Pulmonary artery endothelial cell (primary cell): ENCODE data around the gene DPEP3. TPM values are rescaled to one million over a fixed set of nuclear protein-coding genes. Genes with fewer than 3 reads are reported as not detected.

Experiments
- DNase-seq: peaks from one replicate; pipeline ENCODE4 v3.0.0-alpha.2; 2011; ENCODE audit warnings: low read depth, low spot score
- total RNA-seq: library from RNA; depleted of rRNA; stranded (reverse); fragments of >200 nt; gene quantifications from 2 replicates; pipeline ENCODE4 v1.2.3, GENCODE V29; 2014

The DPEP3 gene
- total RNA-seq, 1 donor from 2014 or later: not detected

DNA sequence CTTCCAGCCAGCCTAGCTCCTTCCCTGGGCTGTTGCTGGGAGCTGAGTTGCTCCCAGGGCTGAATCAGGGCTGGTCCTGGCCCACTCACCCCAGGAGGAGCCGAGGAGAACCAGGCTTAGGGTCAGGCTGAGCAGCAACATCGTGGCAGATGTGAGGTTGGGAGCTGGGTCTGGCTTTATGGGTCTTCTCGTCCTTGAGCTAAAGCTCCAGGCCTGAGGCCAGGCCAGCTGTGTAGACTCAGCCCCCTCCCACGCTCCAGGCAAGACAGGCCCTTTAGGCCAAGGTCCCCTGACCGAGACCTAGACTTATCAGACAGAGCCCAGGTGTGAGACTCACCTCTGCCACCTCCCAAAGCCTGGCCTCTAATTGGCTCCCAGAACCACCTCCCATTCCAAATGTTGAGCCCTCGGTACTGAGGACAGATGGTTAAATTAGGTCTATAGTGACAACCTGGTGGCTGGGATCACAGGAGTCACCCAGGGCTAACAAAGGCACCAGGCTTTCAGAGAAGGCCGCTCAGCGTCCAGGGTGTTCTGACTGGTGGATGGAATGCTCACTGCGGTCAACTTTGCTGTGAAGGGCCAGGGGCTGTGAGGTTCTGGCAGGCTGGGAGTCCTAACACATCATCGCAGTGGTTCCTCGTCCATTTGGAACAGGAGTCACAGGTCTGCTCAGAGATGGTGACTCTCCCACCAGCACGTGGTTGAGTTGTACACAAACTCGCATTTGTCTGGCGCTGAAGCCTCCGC lies 48.4 kb downstream of the DPEP3 start, which contains the start of gene CTRL:
Gene CTRL (minus strand): TSS at position 151 of the 750 bp plus-strand sequence. CDS start 10 bp downstream, at position 141.
- no peak for DNase-seq

DNA sequence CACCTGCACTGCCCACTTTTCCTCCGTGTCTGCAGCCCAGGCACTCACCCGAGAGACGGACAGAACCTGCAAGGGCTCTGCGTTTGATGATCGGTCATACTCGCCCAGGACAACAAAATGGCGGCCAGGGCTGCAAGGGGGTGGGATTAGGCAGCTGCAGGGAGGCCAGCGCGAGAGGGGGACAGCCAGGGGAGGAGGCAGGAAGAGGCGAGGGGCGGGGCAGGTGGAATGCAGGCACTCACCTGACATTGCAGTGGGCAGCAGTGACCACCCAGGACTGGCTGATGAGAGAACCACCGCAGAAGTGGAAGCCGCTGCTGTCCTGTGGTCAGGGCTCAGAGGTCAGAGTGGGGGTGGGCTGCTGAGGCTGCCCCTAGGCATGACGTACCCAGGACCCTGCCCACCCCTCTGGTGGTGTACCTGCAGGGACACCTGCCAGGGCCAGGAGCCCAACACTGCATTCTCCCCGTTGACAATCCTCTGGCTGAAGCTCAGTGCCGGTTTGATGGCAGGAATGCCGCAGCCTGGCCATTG lies 49.6 kb downstream of the DPEP3 start:
- no peak for DNase-seq

DNA sequence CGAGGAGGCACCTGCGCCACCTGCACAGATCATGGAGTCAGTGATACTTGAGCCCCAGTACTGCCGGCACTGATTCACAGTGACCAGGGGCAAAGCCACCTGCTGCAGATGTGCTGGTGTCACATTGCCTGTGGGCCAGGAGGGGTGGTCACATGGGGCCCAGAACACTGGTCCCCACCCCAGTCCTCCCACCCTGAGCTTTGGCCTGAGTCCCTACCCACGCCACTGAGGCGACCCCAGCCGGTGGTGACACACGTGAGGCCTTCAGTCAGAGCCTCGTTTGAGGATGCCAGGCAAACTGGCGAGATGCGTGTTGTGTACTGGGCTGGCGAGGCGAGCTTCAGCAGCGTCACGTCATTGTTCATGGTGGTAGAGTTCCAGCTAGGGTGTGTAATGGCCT lies 50.1 kb downstream of the DPEP3 start:
- DNase-seq: no peak

DNA sequence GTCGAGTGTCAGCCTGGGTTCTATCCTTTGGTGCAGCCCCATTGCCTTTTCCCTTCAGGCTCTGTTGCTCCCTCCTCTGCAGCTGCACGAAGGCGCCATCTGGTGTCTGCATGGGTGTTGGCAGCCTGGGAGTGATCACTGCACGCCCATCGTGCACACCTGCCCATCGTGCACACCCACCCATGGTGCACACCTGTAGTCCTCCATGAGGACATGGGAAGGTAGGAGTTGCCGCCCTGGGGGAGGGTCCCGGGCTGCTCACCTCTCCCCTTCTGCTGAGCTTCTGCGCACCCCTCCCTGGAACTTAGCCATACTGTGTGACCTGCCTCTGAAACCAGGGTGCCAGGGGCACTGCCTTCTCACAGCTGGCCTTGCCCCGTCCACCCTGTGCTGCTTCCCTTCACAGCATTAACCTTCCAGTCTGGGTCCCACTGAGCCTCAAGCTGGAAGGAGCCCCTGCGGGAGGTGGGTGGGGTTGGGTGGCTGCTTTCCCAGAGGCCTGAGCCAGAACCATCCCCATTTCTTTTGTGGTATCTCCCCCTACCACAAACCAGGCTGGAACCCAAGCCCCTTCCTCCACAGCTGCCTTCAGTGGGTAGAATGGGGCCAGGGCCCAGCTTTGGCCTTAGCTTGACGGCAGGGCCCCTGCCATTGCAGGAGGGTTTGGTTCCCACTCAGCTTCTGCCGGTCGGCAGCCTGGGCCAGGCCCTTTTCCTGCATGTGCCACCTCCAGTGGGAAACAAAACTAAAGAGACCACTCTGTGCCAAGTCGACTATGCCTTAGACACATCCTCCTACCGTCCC lies 51.5 kb downstream of the DPEP3 start:
- DNase-seq: no peak

DNA sequence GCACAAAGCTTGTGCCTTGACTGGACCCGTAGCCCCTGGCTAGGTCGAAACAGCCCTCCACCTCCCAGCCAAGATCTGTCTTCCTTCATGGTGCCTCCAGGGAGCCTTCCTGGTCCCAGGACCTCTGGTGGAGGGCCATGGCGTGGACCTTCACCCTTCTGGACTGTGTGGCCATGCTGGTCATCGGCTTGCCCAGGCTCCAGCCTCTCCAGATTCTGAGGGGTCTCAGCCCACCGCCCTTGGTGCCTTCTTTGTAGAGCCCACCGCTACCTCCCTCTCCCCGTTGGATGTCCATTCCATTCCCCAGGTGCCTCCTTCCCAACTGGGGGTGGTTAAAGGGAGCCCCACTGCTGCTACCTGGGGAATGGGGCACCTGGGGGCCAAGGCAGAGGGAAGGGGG lies 52.2 kb downstream of the DPEP3 start:
- DNase-seq: no peak

DNA sequence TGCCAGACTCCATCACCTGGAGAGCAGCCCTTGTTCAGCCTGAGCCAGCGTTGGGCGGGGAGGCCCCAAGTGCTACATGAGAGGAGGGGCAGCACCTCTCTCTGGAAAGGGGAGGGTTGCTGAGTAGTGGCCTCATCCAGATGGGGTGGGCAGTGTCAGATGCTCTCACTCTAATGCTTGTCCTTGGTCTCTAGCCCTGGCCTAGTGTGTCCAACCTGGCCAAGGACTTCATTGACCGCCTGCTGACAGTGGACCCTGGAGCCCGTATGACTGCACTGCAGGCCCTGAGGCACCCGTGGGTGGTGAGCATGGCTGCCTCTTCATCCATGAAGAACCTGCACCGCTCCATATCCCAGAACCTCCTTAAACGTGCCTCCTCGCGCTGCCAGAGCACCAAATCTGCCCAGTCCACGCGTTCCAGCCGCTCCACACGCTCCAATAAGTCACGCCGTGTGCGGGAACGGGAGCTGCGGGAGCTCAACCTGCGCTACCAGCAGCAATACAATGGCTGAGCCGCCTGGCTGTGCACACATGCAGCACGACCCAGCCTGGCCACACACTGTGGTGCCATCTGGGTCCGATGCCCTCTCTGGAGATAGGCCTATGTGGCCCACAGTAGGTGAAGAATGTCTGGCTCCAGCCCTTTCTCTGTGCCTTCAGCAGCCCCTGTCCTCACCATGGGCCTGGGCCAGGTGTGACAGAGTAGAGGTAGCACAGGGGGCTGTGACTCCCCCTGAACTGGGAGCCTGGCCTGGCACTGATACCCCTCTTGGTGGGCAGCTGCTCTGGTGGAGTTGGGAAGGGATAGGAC lies 53.0 kb downstream of the DPEP3 start:
- DNase-seq: no peak

DNA sequence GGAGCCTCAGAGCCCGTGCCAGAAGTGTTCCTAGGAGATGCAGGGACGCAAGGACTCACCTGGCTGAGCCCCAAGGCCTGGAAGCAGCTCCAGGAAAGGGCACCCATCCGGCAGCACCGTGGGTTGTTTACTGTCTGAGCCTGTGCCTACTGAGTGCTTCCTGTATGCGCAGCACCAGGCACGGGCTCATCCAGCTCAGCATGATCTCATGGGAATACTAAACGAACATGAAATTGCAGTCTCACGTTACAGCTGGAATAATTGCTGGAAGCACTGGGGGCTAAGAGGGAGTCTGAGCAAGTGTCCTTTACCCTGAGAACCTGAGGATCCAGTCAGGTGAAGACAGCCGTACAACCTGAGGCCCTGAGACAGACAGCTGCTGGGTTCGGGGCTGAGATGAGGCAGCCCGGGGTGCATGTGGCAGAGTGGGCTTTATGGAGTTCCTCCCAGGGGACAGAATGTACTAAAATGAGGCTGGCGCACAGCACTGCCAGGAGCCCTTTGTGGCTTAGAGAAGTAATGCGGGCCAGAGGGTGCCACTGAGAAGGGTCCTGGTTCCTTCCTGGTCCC lies 54.0 kb downstream of the DPEP3 start:
- DNase-seq: peak; percentile 43

Other genes starting within 250 kb of the DPEP3 start
- 5.7 and 7.0 TPM in 2 replicates for gene RANBP10, start 173.9 kb downstream of the DPEP3 start, total RNA-seq
- gene TSNAXIP1, start 173.6 kb downstream of the DPEP3 start, total RNA-seq: 0.20 and 0.60 TPM in 2 replicates
- 34.2 and 56.6 TPM in 2 replicates for gene THAP11, start 138.2 kb downstream of the DPEP3 start, total RNA-seq
- gene NUTF2, start 133.6 kb downstream of the DPEP3 start, total RNA-seq: 230 and 252 TPM in 2 replicates
- 23.2 and 27.1 TPM in 2 replicates for gene CENPT, start 132.8 kb downstream of the DPEP3 start, total RNA-seq
- 73.7 and 85.2 TPM in 2 replicates for gene EDC4, start 107.4 kb downstream of the DPEP3 start, total RNA-seq
- gene NRN1L, start 95.6 kb downstream of the DPEP3 start, total RNA-seq: not detected in 2 replicates
- 15.3 and 15.4 TPM in 2 replicates for gene PSKH1, start 87.2 kb downstream of the DPEP3 start, total RNA-seq
- gene CTRL, start 48.6 kb downstream of the DPEP3 start, total RNA-seq: 0.26 and 0.35 TPM in 2 replicates
- gene PSMB10, start 43.6 kb downstream of the DPEP3 start, total RNA-seq: 58.8 and 87.0 TPM in 2 replicates
- gene LCAT, start 36.4 kb downstream of the DPEP3 start, total RNA-seq: 2.1 and 3.8 TPM in 2 replicates
- gene SLC12A4, start 11.9 kb downstream of the DPEP3 start, total RNA-seq: 57.2 and 73.1 TPM in 2 replicates
- 0.42 TPM in 1 of 2 replicates, not detected in the other for gene DPEP2, start 19.0 kb upstream of the DPEP3 start, total RNA-seq
- gene DPEP2NB, start 35.4 kb upstream of the DPEP3 start, total RNA-seq: not detected in 2 replicates
- 12.9 and 16.4 TPM in 2 replicates for gene DDX28, start 42.7 kb upstream of the DPEP3 start, total RNA-seq
- gene DUS2, start 42.8 kb upstream of the DPEP3 start, total RNA-seq: 20.4 and 21.7 TPM in 2 replicates
- 11.0 and 13.8 TPM in 2 replicates for gene NFATC3, start 104.9 kb upstream of the DPEP3 start, total RNA-seq